Erythroblast (primary cell): ENCODE data around the gene CBLC.
A peak's percentile ranks its signal among the peaks of the same experiment; 100 is the strongest.

Source experiments
- DNase-seq, 2 experiments: peaks; one replicate each; lab custom pipeline; 2025; lab: John Stamatoyannopoulos, UW
- GATA1 ChIP-seq: IDR thresholded peaks from 2 replicates; pipeline ENCODE4 v1.6.1; 2011; ENCODE audit warnings: low read depth, mild to moderate bottlenecking, control low read depth, low read length, moderate library complexity
- POLR2A ChIP-seq: IDR thresholded peaks from 2 replicates; pipeline ENCODE4 v1.6.1; 2011; ENCODE audit warnings: mild to moderate bottlenecking, low read length

CBLC gene

DNA sequence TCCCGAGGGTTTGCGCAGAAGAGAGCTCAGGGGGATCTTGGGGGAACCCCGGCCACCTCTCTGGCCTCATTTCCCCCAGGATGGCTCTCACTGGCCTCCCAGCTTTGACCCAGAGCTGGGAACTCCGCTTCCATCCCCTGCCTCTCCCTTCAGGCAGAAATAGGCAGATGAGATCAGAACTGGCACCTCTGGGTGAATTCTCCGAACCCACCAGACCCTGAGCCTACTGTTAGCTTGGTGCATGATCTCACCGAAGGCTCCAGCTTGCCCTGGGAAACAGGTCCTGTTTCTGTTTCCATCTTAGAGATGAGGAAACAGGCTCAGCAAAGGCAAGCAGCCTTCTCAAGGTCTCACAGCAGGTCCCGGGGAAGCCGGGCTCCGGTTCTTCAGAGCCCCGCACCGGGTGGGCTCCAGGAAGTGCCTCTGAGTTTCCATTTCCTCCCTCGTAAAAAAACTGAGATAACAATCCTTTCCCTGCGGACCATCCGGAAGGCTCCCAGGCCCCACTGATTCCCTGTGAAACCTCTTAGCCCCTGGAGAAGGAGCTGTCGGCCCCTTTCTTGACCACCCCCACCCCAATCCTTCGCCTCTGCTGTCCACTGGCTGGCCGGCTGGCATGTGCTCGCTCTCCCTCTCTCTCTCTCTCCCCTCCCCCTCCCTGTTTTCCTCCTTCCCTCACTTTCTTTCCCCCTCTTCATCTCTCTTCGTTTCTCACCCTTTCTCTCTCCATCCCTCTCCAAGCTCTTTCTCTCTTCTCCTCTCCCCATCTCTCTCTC is 70.5 kb downstream of the CBLC start:
- DNase-seq: peak in 1 of 2 experiments; percentile 24
- no peak for TF ChIP-seq POLR2A
- no peak for TF ChIP-seq GATA1

DNA sequence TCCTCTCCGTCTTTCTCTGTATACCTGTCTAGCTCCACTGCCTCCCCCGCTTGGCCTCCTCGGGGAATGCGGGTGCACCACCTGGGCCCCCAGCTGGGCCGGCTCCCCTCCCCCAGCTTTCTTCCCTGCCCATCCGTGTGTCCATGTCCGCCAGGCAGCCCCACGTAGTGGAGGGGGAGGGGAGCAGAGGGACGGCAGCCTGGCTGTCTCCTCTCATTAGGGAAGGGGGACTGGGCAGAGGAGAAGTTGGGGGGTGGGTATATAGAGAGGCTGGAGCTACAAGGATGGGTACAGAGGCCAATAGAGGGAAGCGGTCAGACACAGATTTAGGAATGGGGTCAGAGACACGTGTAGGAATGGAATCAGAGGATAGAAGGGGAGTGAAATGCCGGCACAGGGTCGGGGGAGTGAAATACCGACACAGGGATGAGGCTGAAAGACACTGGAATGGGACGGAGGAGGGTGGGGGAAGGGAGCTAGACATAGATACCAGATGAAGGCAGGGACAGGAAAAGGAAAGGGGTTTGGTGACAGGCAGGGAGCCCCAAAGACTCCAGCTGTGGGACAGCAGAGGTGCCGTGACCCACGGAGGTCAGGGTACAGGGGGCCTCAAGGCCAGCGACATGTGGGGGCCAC is 71.2 kb downstream of the CBLC start:
- no peak for DNase-seq
- TF ChIP-seq POLR2A: no peak
- no peak for TF ChIP-seq GATA1
